Sigmoid colon (tissue), 3 donors: Measurements from ENCODE around the gene RRP9.

Source experiments
- CTCF ChIP-seq, 4 experiments: fragments of 450-650 bp in 3 of 4; fragments of 200-600 bp in 1 of 4; IDR thresholded peaks; one replicate each; pipeline ENCODE4 v1.5.1; 2016 to 2019; ENCODE audit warnings: antibody characterized with exemption in 4 of 4, mild to moderate bottlenecking in 3 of 4, moderate library complexity in 2 of 4
- POLR2A ChIP-seq, 2 donors: fragments of 450-650 bp; IDR thresholded peaks; one replicate each; pipeline ENCODE4 v1.6.1; 2016; ENCODE audit warnings: antibody characterized with exemption in 2 of 2, mild to moderate bottlenecking in 2 of 2, moderate library complexity in 2 of 2

GRCh38 chr3:51943451-51944391 lies 2.0 kb upstream of the RRP9 start:
- TF ChIP-seq CTCF (IDR thresholded peaks at IDR 0.05), result no peak
- TF ChIP-seq POLR2A (IDR thresholded peaks at IDR 0.05), result no peak
